B cell (primary cell): ENCODE data around the gene RNGTT. TPM values are rescaled to one million over a fixed set of nuclear protein-coding genes. Genes with fewer than 3 reads are reported as not detected.

Experiments
- ATAC-seq: fragments of 200-7000 bp; cut with Tn5 transposase; one replicate; pipeline ENCODE4 v1.10.0; 2021; ENCODE audit warnings: low read depth, mild to moderate bottlenecking, moderate number of reproducible peaks, moderate library complexity
- CTCF ChIA-PET: fragments of 350-600 bp; sonication (Branson Sonifier 250); formaldehyde crosslinking; loops from one replicate; lab custom pipeline; 2021; ENCODE audit warnings: antibody characterized with exemption, inconsistent platforms; lab: Charles Lee
- POLR2A ChIA-PET: fragments of 350-600 bp; sonication (Branson Sonifier 250); formaldehyde crosslinking; loops from one replicate; lab custom pipeline; 2021; ENCODE audit warnings: antibody characterized with exemption; lab: Charles Lee
- DNase-seq: peaks from one replicate; pipeline ENCODE4 v3.0.0; 2013
- H2AFZ ChIP-seq: 2 replicates; pipeline ENCODE4 v1.6.1; 2012; ENCODE audit warnings: mild to moderate bottlenecking, low read depth, low read length; ENCODE audit not compliant: insufficient read depth, poor library complexity, severe bottlenecking
- H3K27ac ChIP-seq, 2 donors: 1 replicate in 1 of 2; 2 replicates in 1 of 2; pipeline ENCODE4 v1.5.1; 2012 to 2013; ENCODE audit warnings: low read length in 2 of 2, mild to moderate bottlenecking in 2 of 2, moderate library complexity in 1 of 2
- H3K27me3 ChIP-seq, 4 experiments: fragments of 200-600 bp in 1 of 4; sonication (generic) in 1 of 4; replicated peaks in 1 of 4; 1 replicate in 2 of 4; 2 replicates in 2 of 4; pipeline versions ENCODE4 v1.6.1 to v1.7.0; 2013 to 2016; ENCODE audit warnings: low read length in 3 of 4, mild to moderate bottlenecking in 2 of 4, mixed read lengths in 1 of 4, moderate library complexity in 1 of 4; ENCODE audit not compliant: insufficient read depth in 4 of 4, control insufficient read depth in 3 of 4; ENCODE audit errors: control extremely low read depth in 1 of 4
- H3K36me3 ChIP-seq, 2 experiments: replicated peaks in 1 of 2; 1 replicate in 1 of 2; 2 replicates in 1 of 2; pipeline versions ENCODE4 v1.6.1 to v1.7.1; 2013; ENCODE audit warnings: low read length in 1 of 2; ENCODE audit not compliant: insufficient read depth in 2 of 2, control insufficient read depth in 1 of 2; ENCODE audit errors: control extremely low read depth in 1 of 2, extremely low read depth in 1 of 2
- H3K4me1 ChIP-seq, 2 donors: fragments of 200-600 bp in 1 of 2; sonication (generic) in 1 of 2; 1 replicate in 1 of 2; 2 replicates in 1 of 2; pipeline versions ENCODE4 v1.5.1 to v1.6.1; 2013 to 2017; ENCODE audit warnings: low read length in 2 of 2; ENCODE audit not compliant: control insufficient read depth in 2 of 2, insufficient read depth in 2 of 2
- H3K4me2 ChIP-seq: replicated peaks from 2 replicates; pipeline ENCODE3; 2012; ENCODE audit warnings: mild to moderate bottlenecking, low read depth, low read length; ENCODE audit not compliant: poor library complexity, severe bottlenecking
- H3K4me3 ChIP-seq, 5 experiments: fragments of 200-600 bp in 1 of 5; sonication (generic) in 1 of 5; 1 replicate in 3 of 5; 2 replicates in 2 of 5; pipeline versions ENCODE4 v1.5.1 to v1.7.0; 2011 to 2016; ENCODE audit warnings: low read length in 4 of 5, mild to moderate bottlenecking in 4 of 5, low read depth in 2 of 5, control low read depth in 1 of 5, moderate library complexity in 1 of 5; ENCODE audit not compliant: insufficient read depth in 1 of 5; ENCODE audit errors: control extremely low read depth in 1 of 5, extremely low read depth in 1 of 5
- H3K79me2 ChIP-seq: fragments of 200-600 bp; sonication (generic); one replicate; pipeline ENCODE4 v1.6.0; 2016; ENCODE audit warnings: low read length; ENCODE audit not compliant: control insufficient read depth, insufficient read depth
- H3K9ac ChIP-seq: fragments of 200-600 bp; sonication (generic); 2 replicates; pipeline ENCODE4 v1.6.1; 2017; ENCODE audit warnings: mild to moderate bottlenecking, low read length, moderate library complexity
- H3K9me3 ChIP-seq, 3 donors: one replicate each; pipeline versions ENCODE4 v1.6.1 to v1.7.1; 2013; ENCODE audit warnings: low read length in 2 of 3; ENCODE audit not compliant: control insufficient read depth in 2 of 3, insufficient read depth in 1 of 3; ENCODE audit errors: control extremely low read depth in 1 of 3
- H4K20me1 ChIP-seq: 2 replicates; pipeline ENCODE4 v1.6.0; 2012; ENCODE audit warnings: mild to moderate bottlenecking, low read length; ENCODE audit not compliant: insufficient read depth, control insufficient read depth, poor library complexity, severe bottlenecking
- H3K27ac Mint-ChIP-seq: one replicate; pipeline ENCODE4 v1.8.0; 2021; ENCODE audit warnings: mixed read lengths
- H3K27me3 Mint-ChIP-seq: one replicate; pipeline ENCODE4 v1.8.0; 2021; ENCODE audit warnings: mixed read lengths
- H3K4me1 Mint-ChIP-seq: one replicate; pipeline ENCODE4 v1.8.0; 2021; ENCODE audit warnings: mixed read lengths
- H3K4me3 Mint-ChIP-seq: one replicate; pipeline ENCODE4 v1.8.0; 2021; ENCODE audit warnings: mixed read lengths
- H3K9me3 Mint-ChIP-seq: one replicate; pipeline ENCODE4 v1.8.0; 2022; ENCODE audit warnings: mixed read lengths; ENCODE audit not compliant: insufficient read depth
- CTCF ChIP-seq: fragments of 200-600 bp; IDR thresholded peaks from one replicate; pipeline ENCODE4 v1.8.0; 2022; ENCODE audit warnings: antibody characterized with exemption, mild to moderate bottlenecking
- EZH2 ChIP-seq: IDR thresholded peaks from 2 replicates; pipeline ENCODE4 v1.6.1; 2012; ENCODE audit warnings: borderline replicate concordance, low read depth, mild to moderate bottlenecking, moderate library complexity, low read length; ENCODE audit not compliant: insufficient read depth, poor library complexity, severe bottlenecking
- WGBS: methylation state at CpG from one replicate; pipeline ENCODE4 v1.1.5; 2013; ENCODE audit warnings: missing lambda C conversion rate; ENCODE audit not compliant: insufficient coverage; 5-methylcytosine and 5-hydroxymethylcytosine counted together
- intact Hi-C: fragments of 100-400 bp; cut with micrococcal nuclease; formaldehyde crosslinking; loops from one replicate; pipeline ENCODE4 v1.10.0; 2022
- polyA plus RNA-seq: library from polyadenylated mRNA; depleted of rRNA; stranded (reverse); fragments of >200 nt; gene quantifications from 2 replicates; pipeline ENCODE4 v1.2.3, GENCODE V29; 2012
- total RNA-seq, 2 donors: library from RNA; stranded (reverse); fragments of 120-200 nt in 1 of 2; gene quantifications; 1 replicate in 1 of 2; 2 replicates in 1 of 2; pipeline versions ENCODE4 v1.2.3 to v1.2.4, GENCODE V29; 2013 to 2022

Gene RNGTT
- total and polyA plus RNA-seq, 2 donors (not counting 1 experiment from before 2014, with no cell fraction given): 10.8 to 29.1 TPM

GRCh38 chr6:88825856-88826255, 137.6 kb downstream of the RNGTT start:
- peaks cover 3% of the 10 kb centered on the region for H3K79me2 ChIP-seq
- H3K9me3 ChIP-seq: peaks cover 0 to 5% (median 0%) of the 10 kb centered on the region in 3 donors
- ChIA-PET POLR2A (no interaction called here), CTCF (no interaction called here)
- H3K9me3 Mint-ChIP-seq: peaks cover 8% of the 10 kb centered on the region
- no peak overlapping the region for H3K4me3 Mint-ChIP-seq
- no peak overlapping the region for H3K27ac Mint-ChIP-seq
- no peaks in the 10 kb centered on the region for H4K20me1 ChIP-seq
- H3K4me1 ChIP-seq: no peaks in the 10 kb centered on the region
- no peaks in the 10 kb centered on the region for H3K27me3 Mint-ChIP-seq
- DNase-seq (no peak), ATAC-seq (no peak)
- H3K36me3 ChIP-seq: peaks cover 2 to 3% of the 10 kb centered on the region in 2 experiments
- no peaks in the 10 kb centered on the region for H3K27me3 ChIP-seq
- H2AFZ ChIP-seq: no peak overlapping the region
- no peak overlapping the region for H3K27ac ChIP-seq
- no peak overlapping the region for H3K9ac ChIP-seq
- 100% methylated on average over 1 of the region's 3 CpGs for WGBS
- TF ChIP-seq CTCF: no peak
- TF ChIP-seq EZH2: no peak
- no peak overlapping the region for H3K4me3 ChIP-seq
- no peak overlapping the region for H3K4me2 ChIP-seq
- H3K4me1 Mint-ChIP-seq: peaks cover 4% of the 10 kb centered on the region
- intact Hi-C loops: no loop called here

DNA sequence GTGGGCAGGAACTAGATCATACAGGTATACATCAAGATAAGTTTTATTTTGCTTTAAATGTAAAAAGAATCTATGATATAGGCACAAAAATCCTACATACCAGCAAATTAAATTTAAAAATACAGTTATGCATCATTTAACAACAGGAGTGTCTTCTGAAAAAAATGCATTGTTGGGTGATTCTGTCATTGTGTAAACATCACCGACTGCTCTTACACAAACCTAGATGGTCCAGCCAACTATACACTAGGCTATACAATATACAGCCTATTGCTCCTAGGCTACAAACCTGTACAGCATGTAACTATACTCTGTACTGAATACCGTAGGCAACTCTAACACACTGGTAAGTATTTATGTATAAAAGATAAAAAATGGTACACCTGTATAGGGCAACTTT, 139.4 kb downstream of the RNGTT start:
- H3K9me3 Mint-ChIP-seq: peaks cover 4% of the 10 kb centered on the region
- Histone ChIP-seq H3K36me3 (peaks cover 2% of the 10 kb centered on the region in 2 experiments), H2AFZ (no peak overlapping the region), H3K9ac (no peak overlapping the region), H3K4me1 (no peaks in the 10 kb centered on the region), H4K20me1 (no peaks in the 10 kb centered on the region), H3K27me3 (no peaks in the 10 kb centered on the region), H3K9me3 (peaks cover 0 to 5% (median 0%) of the 10 kb centered on the region in 3 donors), H3K79me2 (peaks cover 9% of the 10 kb centered on the region), H3K4me3 (no peak overlapping the region), H3K4me2 (no peak overlapping the region), H3K27ac (no peak overlapping the region)
- no peaks in the 10 kb centered on the region for H3K27me3 Mint-ChIP-seq
- POLR2A ChIA-PET: no interaction called here
- no peak overlapping the region for H3K4me3 Mint-ChIP-seq
- DNase-seq: no peak
- intact Hi-C loops: no loop called here
- no peak for ATAC-seq
- no peak for TF ChIP-seq EZH2
- TF ChIP-seq CTCF: no peak
- H3K27ac Mint-ChIP-seq: no peak overlapping the region
- CTCF ChIA-PET: no interaction called here
- no CpG with 5 or more reads among the region's 2 CpGs for WGBS
- H3K4me1 Mint-ChIP-seq: peaks cover 15% of the 10 kb centered on the region
